ENCODE results near the gene PRDM16.

DNA sequence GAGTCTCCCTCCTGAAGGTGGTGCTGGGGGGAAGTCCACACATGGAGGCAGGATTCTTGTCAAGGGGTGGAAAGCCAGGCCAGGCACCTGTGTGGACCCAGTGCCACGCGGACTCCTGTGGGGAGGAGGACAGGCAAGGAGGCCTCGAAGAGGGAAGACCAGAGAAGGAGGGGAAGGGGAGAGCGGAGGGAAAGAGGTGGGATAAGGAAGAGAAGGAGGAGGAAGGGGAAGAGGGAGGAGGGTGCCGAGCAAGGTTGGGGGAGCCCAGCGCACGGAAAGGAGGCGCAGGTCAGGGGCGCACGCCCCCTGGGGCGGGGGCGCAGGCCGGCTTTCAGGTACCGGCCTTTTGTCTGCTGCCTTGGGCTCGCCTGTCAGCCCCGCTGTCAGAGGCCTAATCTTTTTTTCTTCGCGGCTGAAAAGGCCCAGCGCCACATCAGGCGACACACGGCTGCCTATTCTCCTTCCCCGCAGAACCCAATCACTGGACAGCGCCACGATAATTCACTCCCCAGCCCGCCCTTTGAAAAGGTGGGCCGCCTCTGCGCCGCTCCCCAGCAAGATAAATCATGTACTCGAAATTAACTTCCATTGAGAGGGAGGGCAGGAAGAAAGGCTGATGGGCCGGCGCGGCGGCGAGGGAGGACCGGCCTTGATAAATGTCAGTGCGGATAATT is 42.5 kb downstream of the PRDM16 start:
- TF ChIP-seq, protein P1, sequence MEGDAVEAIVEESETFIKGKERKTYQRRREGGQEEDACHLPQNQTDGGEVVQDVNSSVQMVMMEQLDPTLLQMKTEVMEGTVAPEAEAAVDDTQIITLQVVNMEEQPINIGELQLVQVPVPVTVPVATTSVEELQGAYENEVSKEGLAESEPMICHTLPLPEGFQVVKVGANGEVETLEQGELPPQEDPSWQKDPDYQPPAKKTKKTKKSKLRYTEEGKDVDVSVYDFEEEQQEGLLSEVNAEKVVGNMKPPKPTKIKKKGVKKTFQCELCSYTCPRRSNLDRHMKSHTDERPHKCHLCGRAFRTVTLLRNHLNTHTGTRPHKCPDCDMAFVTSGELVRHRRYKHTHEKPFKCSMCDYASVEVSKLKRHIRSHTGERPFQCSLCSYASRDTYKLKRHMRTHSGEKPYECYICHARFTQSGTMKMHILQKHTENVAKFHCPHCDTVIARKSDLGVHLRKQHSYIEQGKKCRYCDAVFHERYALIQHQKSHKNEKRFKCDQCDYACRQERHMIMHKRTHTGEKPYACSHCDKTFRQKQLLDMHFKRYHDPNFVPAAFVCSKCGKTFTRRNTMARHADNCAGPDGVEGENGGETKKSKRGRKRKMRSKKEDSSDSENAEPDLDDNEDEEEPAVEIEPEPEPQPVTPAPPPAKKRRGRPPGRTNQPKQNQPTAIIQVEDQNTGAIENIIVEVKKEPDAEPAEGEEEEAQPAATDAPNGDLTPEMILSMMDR (conservative IDR thresholded peaks at IDR 0.05 in 1 of 2, IDR thresholded peaks at IDR 0.05 in 1 of 2; ENCODE audit: extremely low read depth in 1 of 2, insufficient read depth in 1 of 2, low read depth in 1 of 2, low read length in 2 of 2), result no peak
- no peak for TF ChIP-seq EZH2 (IDR thresholded peaks at IDR 0.05; ENCODE audit: borderline replicate concordance, low read length)
